PC-9 (cell line): ENCODE measurements around the gene CCDC85C.

Experiments
- CTCF ChIP-seq: fragments of 200-600 bp; sonication (generic); conservative IDR thresholded peaks from 2 replicates; pipeline ENCODE4 v1.6.1; 2017; ENCODE audit warnings: mixed run types, antibody characterized with exemption, mild to moderate bottlenecking, moderate library complexity
- EZH2 ChIP-seq: fragments of 200-600 bp; sonication (generic); IDR thresholded peaks from 2 replicates; pipeline ENCODE4 v1.8.0; 2017; ENCODE audit warnings: antibody characterized with exemption, low read depth

GRCh38 chr14:99602788-99603415, 1.1 kb downstream of the CCDC85C start:
- TF ChIP-seq CTCF (no peak), EZH2 (no peak)
